Stimulated activated CD8-positive, alpha-beta memory T cell treated with anti-CD3 and anti-CD28 coated beads, Interleukin-7, amount 100 ng/mL, for 4 hours (primary cell): ENCODE measurements around the gene TFAP2B.

Experiments
- DNase-seq, 2 donors: peaks; one replicate each; pipeline ENCODE4 v3.0.0-alpha.2; 2020; ENCODE audit warnings: low read depth in 2 of 2

Gene TFAP2B

GRCh38 chr6:50818673-50819072, at the start of gene TFAP2B:
Gene TFAP2B (plus strand): TSS chr6:50818871. CDS start chr6:50818892, 21 bp downstream.
- DNase-seq: no peak

- no peak for DNase-seq
Measured at GRCh38 chr6:50778696-50779095, 40.0 kb upstream of the TFAP2B start.

GRCh38 chr6:50780382-50780781, 38.3 kb upstream of the TFAP2B start:
- no peak for DNase-seq

DNA sequence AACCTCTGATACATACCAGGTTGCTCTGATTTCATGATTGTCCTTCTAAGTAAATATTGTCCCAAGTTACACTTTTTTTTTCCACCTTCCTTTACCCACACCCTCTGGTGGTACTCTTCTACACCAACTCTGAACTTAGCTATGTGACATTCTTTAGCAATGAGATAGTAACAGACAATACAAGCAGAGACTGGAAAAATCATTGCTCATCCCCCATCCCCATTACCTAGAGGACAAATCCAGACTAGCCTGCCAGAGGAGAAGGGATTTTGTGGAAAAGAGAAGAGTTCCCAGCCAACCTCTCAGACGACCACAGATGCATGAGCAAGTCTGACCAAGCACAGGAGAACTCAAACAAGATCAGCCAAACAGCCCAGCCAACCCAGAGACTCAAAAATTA, 32.8 kb upstream of the TFAP2B start:
- no peak for DNase-seq

GRCh38 chr6:50791900-50792508, 26.7 kb upstream of the TFAP2B start:
- DNase-seq: no peak

- DNase-seq: no peak
Measured at GRCh38 chr6:50792771-50793170, 25.9 kb upstream of the TFAP2B start.

DNA sequence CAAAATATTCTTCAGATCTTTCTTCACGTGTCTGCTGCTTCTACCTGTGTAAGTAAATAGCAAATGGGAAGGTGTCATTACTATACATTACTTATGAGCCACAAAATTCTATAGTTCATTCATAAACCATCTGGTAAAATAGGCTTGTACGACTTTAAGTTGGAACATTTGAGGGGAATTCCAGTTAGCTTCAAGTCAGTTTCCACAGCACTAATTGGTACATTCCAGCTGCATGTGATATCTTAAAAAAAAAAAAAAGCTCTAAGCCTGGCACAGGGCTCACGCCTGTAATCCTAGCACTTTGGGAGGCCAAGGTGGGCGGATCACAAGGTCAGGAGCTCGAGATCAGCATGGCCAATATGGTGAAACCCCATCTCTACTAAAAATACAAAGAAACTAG, 23.1 kb upstream of the TFAP2B start:
- no peak for DNase-seq

- DNase-seq: no peak
Measured at GRCh38 chr6:50804283-50804682, 14.4 kb upstream of the TFAP2B start.

- no peak for DNase-seq
Measured at GRCh38 chr6:50807035-50807434, 11.6 kb upstream of the TFAP2B start.

DNA sequence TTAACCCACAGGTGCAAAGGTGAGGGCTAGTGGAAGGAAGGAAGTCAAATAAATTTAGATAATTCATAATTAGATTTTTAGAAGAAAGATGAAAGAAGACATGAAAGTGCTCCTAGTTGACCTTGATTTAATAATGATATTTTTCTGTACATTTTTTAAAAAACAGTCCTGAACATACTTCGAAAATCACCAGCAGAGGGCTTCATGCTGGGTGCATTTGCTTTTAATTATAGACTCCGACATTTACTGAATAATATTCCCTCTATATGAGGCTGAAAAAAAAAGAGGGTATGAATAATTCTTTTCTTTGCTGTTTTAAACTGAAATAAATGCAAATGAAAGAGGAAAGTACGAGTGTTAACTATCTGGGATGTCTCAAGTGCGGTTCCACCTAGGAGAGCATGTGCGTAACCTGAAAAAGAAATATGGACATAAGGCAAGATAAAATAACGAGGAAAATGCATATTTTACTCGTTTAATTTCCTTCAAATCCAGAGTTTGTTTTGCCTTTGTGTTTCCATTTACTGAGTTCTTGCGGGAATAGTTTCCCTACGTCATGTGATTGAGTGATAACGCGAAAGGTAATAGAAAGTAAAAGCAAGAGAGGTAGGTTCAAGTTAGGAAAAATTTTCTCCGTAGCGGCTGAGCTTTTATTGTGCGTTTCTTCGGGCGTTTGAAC, 3.1 kb upstream of the TFAP2B start:
- no peak for DNase-seq

GRCh38 chr6:50816115-50816675, 2.5 kb upstream of the TFAP2B start:
- DNase-seq: peak in 1 of 2 donors; percentile 20

DNA sequence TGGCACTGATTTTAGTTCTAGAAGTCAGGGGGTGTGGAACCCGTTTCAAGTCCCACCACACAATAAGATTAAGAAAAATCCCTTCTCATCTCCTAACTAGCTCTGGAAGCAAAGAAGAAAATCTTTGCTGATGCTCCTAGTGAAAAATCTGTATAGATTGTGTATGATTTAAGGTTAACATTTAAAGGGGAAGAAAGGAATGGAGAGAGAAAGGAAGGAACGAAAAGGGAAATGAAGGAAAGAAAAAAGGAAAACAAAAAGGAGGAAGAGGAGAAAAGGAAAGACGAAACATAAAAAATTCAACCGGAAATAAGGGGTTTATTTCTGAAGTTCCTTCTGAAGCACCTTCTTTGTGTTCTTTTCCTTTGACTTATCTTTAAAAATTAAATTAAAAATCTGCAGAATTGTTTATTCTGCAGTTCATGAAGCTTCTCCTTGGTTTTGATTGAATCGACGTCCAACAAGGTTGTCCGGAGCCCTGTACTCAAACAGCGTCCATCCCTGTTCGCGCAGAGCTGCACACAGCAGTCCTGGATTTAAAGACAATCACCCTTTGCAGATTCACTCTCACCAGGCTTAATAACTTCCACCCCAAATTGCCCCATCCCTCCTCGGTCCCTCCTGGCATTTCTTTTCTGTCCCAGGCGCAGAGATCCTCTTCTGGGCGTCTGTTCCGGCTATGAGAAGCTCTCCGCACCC, 1.6 kb upstream of the TFAP2B start:
- DNase-seq: no peak

GRCh38 chr6:50817646-50817950, 1.1 kb upstream of the TFAP2B start:
- no peak for DNase-seq

- DNase-seq: no peak
Measured at GRCh38 chr6:50818020-50818419, 651 bp upstream of the TFAP2B start.

GRCh38 chr6:50819466-50819903, 814 bp downstream of the TFAP2B start:
- DNase-seq: no peak

- DNase-seq: no peak
Measured at GRCh38 chr6:50819904-50820868, 1.5 kb downstream of the TFAP2B start.

DNA sequence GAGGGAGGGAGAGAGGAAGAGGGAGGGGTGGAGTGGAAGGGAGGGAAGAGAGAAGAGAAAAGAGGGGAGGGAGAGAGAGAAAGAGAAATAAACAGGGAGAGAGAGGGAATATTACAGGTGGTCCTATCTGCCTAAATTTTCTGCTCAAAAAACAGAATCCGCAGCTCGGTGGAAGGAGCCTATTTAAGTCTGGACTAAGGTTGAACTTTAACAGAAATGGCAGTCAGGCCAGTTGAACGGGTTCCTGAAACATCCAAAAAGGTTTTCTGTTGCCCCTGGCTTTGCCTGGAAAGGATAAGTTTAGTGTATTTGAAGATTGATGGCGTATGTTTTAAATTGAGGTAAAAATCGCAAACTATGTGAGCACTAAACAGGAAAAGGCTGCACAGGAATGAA, 2.2 kb downstream of the TFAP2B start:
- DNase-seq: no peak

- no peak for DNase-seq
Measured at GRCh38 chr6:50821441-50822077, 2.9 kb downstream of the TFAP2B start.

- no peak for DNase-seq
Measured at GRCh38 chr6:50822078-50822476, 3.4 kb downstream of the TFAP2B start.

DNA sequence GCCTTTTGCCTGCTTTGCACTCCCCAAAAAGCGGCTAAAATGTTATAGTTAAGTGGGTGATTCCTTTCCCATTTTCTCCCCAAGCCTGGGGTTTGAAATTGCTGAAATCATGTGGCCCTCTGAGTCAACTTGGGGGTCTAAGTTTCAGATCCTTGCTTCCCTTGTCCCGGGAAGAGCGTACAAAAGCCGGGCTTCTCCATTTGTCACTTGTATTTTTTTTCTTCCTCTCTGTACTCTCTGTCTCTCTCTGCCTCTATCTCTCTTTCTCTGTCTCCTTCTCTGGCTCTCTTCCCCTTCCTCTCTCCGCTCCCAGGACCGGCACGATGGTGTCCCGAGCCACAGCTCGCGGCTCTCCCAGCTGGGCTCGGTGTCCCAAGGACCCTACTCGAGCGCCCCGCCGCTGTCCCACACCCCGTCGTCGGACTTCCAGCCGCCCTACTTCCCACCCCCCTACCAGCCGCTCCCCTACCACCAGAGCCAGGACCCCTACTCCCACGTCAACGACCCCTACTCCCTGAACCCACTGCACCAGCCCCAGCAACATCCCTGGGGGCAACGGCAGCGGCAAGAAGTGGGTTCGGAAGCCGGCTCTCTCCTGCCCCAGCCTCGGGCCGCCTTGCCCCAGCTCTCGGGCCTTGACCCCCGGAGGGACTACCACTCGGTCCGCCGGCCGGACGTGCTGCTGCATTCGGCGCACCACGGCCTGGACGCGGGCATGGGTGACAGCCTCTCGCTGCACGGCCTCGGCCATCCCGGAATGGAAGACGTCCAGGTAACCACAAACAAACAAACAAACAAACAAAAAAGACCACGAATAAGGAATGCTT, 4.6 kb downstream of the TFAP2B start:
- DNase-seq: no peak
